K562 (cell line): Measurements from ENCODE around the gene C1QTNF5. TPM values are rescaled to one million over a fixed set of nuclear protein-coding genes. Genes with fewer than 3 reads are reported as not detected.

Experiments used
- ARNT ChIP-seq, 2 experiments: fragments of 450-650 bp; IDR thresholded peaks; 2 replicates each; pipeline ENCODE4 v1.6.1; 2016; ENCODE audit warnings: mild to moderate bottlenecking in 1 of 2
- ASH1L ChIP-seq: fragments of 450-650 bp; IDR thresholded peaks from 2 replicates; pipeline ENCODE4 v1.6.1; 2018; ENCODE audit warnings: borderline replicate concordance, mild to moderate bottlenecking, low read depth; ENCODE audit not compliant: partially characterized antibody
- CBX3 ChIP-seq, 2 experiments: IDR thresholded peaks; 1 replicate in 1 of 2; 2 replicates in 1 of 2; pipeline ENCODE4 v1.6.1; 2012; ENCODE audit warnings: inconsistent platforms in 2 of 2, low read length in 2 of 2, borderline replicate concordance in 1 of 2, control low read depth in 1 of 2
- CEBPG ChIP-seq, 3 experiments: fragments of 200-800 bp in 1 of 3; sonication (Bioruptor generic) in 1 of 3; sonication (generic) in 1 of 3; formaldehyde crosslinking in 1 of 3; IDR thresholded peaks in 2 of 3; conservative IDR thresholded peaks in 1 of 3; 2 replicates each; pipeline versions ENCODE4 v1.6.1 to v1.8.0; 2016 to 2022; ENCODE audit warnings: missing compliant biosample characterization in 2 of 3, missing genetic modification characterization in 2 of 3, mild to moderate bottlenecking in 1 of 3, missing genetic modification reagents in 1 of 3
- EZH2 ChIP-seq: IDR thresholded peaks from 2 replicates; pipeline ENCODE4 v1.6.1; 2012; ENCODE audit warnings: low read depth, mild to moderate bottlenecking, inconsistent platforms, low read length, borderline replicate concordance
- GABPA ChIP-seq: fragments of 200-800 bp; sonication (Bioruptor generic); conservative IDR thresholded peaks from 2 replicates; pipeline ENCODE4 v1.6.1; 2016; ENCODE audit warnings: low read depth, missing genetic modification characterization, missing compliant biosample characterization
- GTF2F1 ChIP-seq: IDR thresholded peaks from 2 replicates; pipeline ENCODE4 v1.6.1; 2011; ENCODE audit warnings: low read depth, low read length, improper control_type of control experiment
- IRF2 ChIP-seq: sonication (generic); formaldehyde crosslinking; IDR thresholded peaks from 2 replicates; pipeline ENCODE4 v1.8.1; 2022; ENCODE audit warnings: mild to moderate bottlenecking, missing genetic modification reagents
- MCM5 ChIP-seq: fragments of 450-650 bp; IDR thresholded peaks from 2 replicates; pipeline ENCODE4 v1.6.1; 2016; ENCODE audit warnings: low read depth
- MEF2D ChIP-seq: conservative IDR thresholded peaks from 2 replicates; pipeline ENCODE4 v1.6.1; 2016; ENCODE audit warnings: low read depth, missing genetic modification characterization, missing compliant biosample characterization
- NFXL1 ChIP-seq: fragments of 450-650 bp; formaldehyde crosslinking; IDR thresholded peaks from 2 replicates; pipeline ENCODE4 v1.4.0; 2021; ENCODE audit warnings: mild to moderate bottlenecking
- POLR2AphosphoS5 ChIP-seq: IDR thresholded peaks from 2 replicates; pipeline ENCODE4 v1.6.1; 2011; ENCODE audit warnings: mild to moderate bottlenecking, low read depth, low read length, moderate library complexity; ENCODE audit not compliant: control insufficient read depth, insufficient read depth
- POLR3G ChIP-seq: IDR thresholded peaks from 2 replicates; pipeline ENCODE4 v1.6.1; 2011; ENCODE audit not compliant: insufficient read length, insufficient replicate concordance; ENCODE audit errors: extremely low read depth
- PPARD ChIP-seq: fragments of 250-450 bp; sonication (Bioruptor Pico); IDR thresholded peaks from 2 replicates; pipeline ENCODE4 v1.8.0; 2022; ENCODE audit warnings: inconsistent platforms, mild to moderate bottlenecking, moderate library complexity
- SMARCC2 ChIP-seq: fragments of 450-650 bp; IDR thresholded peaks from 2 replicates; pipeline ENCODE4 v1.6.1; 2017; ENCODE audit warnings: antibody characterized with exemption, moderate library complexity, mild to moderate bottlenecking, low read depth
- STAT5B ChIP-seq: fragments of 250-450 bp; sonication (Bioruptor Pico); IDR thresholded peaks from 2 replicates; pipeline ENCODE4 v1.8.0; 2021; ENCODE audit warnings: mild to moderate bottlenecking, inconsistent platforms
- TCF3 ChIP-seq: sonication (generic); formaldehyde crosslinking; IDR thresholded peaks from 2 replicates; pipeline ENCODE4 v1.4.0; 2020; ENCODE audit warnings: mild to moderate bottlenecking, missing genetic modification reagents
- TEAD4 ChIP-seq, 2 experiments: sonication (generic) in 1 of 2; formaldehyde crosslinking in 1 of 2; IDR thresholded peaks; 2 replicates each; pipeline versions ENCODE4 v1.6.1 to v1.8.0; 2012 to 2022; ENCODE audit warnings: borderline replicate concordance in 1 of 2, inconsistent platforms in 1 of 2, low read length in 1 of 2, mild to moderate bottlenecking in 1 of 2, missing genetic modification reagents in 1 of 2
- ZC3H11A ChIP-seq: IDR thresholded peaks from 2 replicates; pipeline ENCODE4 v1.6.1; 2012; ENCODE audit warnings: low read depth, low read length, improper control_type of control experiment
- ZKSCAN1 ChIP-seq: fragments of 150-350 bp; IDR thresholded peaks from 2 replicates; pipeline ENCODE4 v1.6.1; 2016; ENCODE audit warnings: low read depth, low read length
- ZNF354B ChIP-seq: fragments of 250-450 bp; sonication (Bioruptor Pico); IDR thresholded peaks from 2 replicates; pipeline ENCODE4 v1.4.0; 2020
- ZNF717 ChIP-seq: fragments of 250-450 bp; sonication (Bioruptor Pico); IDR thresholded peaks from 2 replicates; pipeline ENCODE4 v1.5.0; 2021
- ZZZ3 ChIP-seq: fragments of 450-650 bp; IDR thresholded peaks from 2 replicates; pipeline ENCODE4 v1.6.1; 2016; ENCODE audit warnings: antibody characterized with exemption, mild to moderate bottlenecking, moderate library complexity
- polyA plus RNA-seq, 8 experiments: library from polyadenylated mRNA; depleted of rRNA in 4 of 8; stranded (reverse) in 5 of 8; unstranded in 3 of 8; fragments of >200 nt; fragmentation: Nextera tagmentation in 2 of 8; fragmentation: Illumina TruSeq in 1 of 8; extraction: Ambion mirVana in 2 of 8; extraction: Trizol in 1 of 8; gene quantifications; 2 replicates each; pipeline versions ENCODE4 v1.2.1 to v1.2.3, GENCODE V29; 2011 to 2014; ENCODE audit warnings: inconsistent platforms in 1 of 8, missing spikeins in 1 of 8
- total RNA-seq, 7 experiments: library from RNA; depleted of rRNA in 6 of 7; stranded (reverse); fragments of >200 nt in 6 of 7; fragmentation: Illumina TruSeq in 2 of 7; extraction: Trizol in 2 of 7; gene quantifications; 2 replicates each; pipeline versions ENCODE4 v1.2.1 to v1.2.3, GENCODE V29; 2011 to 2021; ENCODE audit warnings: low replicate concordance in 1 of 7
- TF ChIP-seq, protein P1 (sequence below): fragments of 450-650 bp; IDR thresholded peaks from 2 replicates; pipeline ENCODE4 v1.6.1; 2014; ENCODE audit warnings: low read depth, mild to moderate bottlenecking, moderate library complexity, borderline replicate concordance
- TF ChIP-seq, protein P2 (sequence below), 2 experiments: fragments of 150-350 bp in 1 of 2; IDR thresholded peaks; 2 replicates each; pipeline ENCODE4 v1.6.1; 2012 to 2016; ENCODE audit warnings: low read depth in 2 of 2, low read length in 2 of 2, mild to moderate bottlenecking in 1 of 2, moderate library complexity in 1 of 2

C1QTNF5 gene
- total and polyA plus RNA-seq, 9 of the 15 experiments (the other 6 are each of a cell fraction or from before 2014, with no cell fraction given), result 0.07 to 0.76 (median 0.24) TPM; not detected in 1

DNA sequence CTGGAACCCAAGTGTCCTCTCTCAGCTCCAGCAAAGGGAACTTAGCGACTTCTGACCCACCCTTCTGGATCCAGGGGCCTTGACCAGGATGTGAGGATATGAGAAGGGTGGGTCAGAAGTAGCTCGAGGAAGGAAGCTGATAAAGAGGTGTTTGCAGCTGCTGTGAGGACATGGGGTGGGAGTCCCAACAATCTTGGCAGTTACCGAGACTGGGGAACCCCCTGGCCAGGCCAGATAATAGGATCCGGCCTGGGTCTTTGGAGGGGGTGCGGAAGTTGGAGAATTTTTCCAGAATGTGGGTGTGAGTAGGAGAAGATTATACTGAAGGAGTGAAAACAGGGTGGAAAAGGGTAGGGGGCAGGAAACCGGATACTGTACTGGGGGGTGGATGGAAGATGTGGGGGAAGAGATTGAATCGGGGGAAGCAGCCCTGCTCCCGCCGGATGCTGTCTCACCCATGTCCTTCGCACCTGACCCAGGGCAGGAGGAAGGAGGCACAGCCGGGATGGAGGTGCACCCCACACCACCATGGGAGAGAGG, 20.9 kb downstream of the C1QTNF5 start (continued):
- TF ChIP-seq PPARD (no peak), ZNF354B (CRISPR knock-in tag) (no peak), MEF2D (tag) (no peak), POLR3G (no peak), IRF2 (no peak), TCF3 (CRISPR knock-in tag) (peak; percentile 81), ZNF717 (CRISPR knock-in tag) (no peak), TEAD4 (IDR thresholded peaks at IDR 0.05; ENCODE audit: low read length) (peak; percentile 60), TEAD4 (CRISPR knock-in tag; IDR thresholded peaks at IDR 0.05; ENCODE audit: borderline replicate concordance) (no peak), GABPA (tag) (peak; percentile 28; the same call in 1 of the 2 replicates), CEBPG (CRISPR knock-in tag; IDR thresholded peaks at IDR 0.05) (no peak), CEBPG (tag; conservative IDR thresholded peaks at IDR 0.05 in 1 of 2, IDR thresholded peaks at IDR 0.05 in 1 of 2) (no peak), STAT5B (CRISPR knock-in tag) (no peak), ZKSCAN1 (no peak), CBX3 (IDR thresholded peaks at IDR 0.05; ENCODE audit: borderline replicate concordance in 1 of 2, low read length in 2 of 2) (no peak), GTF2F1 (no peak), ARNT (IDR thresholded peaks at IDR 0.05) (peak; percentile 28 to 87; a peak in 1 of 4 replicates), ZZZ3 (no peak), EZH2 (no peak), MCM5 (no peak), NFXL1 (CRISPR knock-in tag) (no peak), ASH1L (no peak), POLR2AphosphoS5 (peak; percentile 62; the same call in 1 of the 2 replicates), ZC3H11A (no peak), SMARCC2 (no peak)
- TF ChIP-seq, protein P1, sequence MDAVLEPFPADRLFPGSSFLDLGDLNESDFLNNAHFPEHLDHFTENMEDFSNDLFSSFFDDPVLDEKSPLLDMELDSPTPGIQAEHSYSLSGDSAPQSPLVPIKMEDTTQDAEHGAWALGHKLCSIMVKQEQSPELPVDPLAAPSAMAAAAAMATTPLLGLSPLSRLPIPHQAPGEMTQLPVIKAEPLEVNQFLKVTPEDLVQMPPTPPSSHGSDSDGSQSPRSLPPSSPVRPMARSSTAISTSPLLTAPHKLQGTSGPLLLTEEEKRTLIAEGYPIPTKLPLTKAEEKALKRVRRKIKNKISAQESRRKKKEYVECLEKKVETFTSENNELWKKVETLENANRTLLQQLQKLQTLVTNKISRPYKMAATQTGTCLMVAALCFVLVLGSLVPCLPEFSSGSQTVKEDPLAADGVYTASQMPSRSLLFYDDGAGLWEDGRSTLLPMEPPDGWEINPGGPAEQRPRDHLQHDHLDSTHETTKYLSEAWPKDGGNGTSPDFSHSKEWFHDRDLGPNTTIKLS, result no peak
- TF ChIP-seq, protein P2, sequence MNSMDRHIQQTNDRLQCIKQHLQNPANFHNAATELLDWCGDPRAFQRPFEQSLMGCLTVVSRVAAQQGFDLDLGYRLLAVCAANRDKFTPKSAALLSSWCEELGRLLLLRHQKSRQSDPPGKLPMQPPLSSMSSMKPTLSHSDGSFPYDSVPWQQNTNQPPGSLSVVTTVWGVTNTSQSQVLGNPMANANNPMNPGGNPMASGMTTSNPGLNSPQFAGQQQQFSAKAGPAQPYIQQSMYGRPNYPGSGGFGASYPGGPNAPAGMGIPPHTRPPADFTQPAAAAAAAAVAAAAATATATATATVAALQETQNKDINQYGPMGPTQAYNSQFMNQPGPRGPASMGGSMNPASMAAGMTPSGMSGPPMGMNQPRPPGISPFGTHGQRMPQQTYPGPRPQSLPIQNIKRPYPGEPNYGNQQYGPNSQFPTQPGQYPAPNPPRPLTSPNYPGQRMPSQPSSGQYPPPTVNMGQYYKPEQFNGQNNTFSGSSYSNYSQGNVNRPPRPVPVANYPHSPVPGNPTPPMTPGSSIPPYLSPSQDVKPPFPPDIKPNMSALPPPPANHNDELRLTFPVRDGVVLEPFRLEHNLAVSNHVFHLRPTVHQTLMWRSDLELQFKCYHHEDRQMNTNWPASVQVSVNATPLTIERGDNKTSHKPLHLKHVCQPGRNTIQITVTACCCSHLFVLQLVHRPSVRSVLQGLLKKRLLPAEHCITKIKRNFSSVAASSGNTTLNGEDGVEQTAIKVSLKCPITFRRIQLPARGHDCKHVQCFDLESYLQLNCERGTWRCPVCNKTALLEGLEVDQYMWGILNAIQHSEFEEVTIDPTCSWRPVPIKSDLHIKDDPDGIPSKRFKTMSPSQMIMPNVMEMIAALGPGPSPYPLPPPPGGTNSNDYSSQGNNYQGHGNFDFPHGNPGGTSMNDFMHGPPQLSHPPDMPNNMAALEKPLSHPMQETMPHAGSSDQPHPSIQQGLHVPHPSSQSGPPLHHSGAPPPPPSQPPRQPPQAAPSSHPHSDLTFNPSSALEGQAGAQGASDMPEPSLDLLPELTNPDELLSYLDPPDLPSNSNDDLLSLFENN (IDR thresholded peaks at IDR 0.05; ENCODE audit: low read depth in 2 of 2, low read length in 2 of 2), result peak in 1 of 2 experiments; percentile 55; a peak in 1 of 4 replicates
